ENCODE data around the gene FARP2. TPM values are rescaled to one million over a fixed set of nuclear protein-coding genes. Genes with fewer than 3 reads are reported as not detected.

Gene FARP2
- total and polyA plus RNA-seq, 2 of the 13 experiments (the other 11 are each of a cell fraction or from before 2014, with no cell fraction given) = 28.0 to 45.4 TPM

GRCh38 chr2:241354668-241355658 is 1.1 kb upstream of the FARP2 start (continued):
- TF ChIP-seq, protein P1, sequence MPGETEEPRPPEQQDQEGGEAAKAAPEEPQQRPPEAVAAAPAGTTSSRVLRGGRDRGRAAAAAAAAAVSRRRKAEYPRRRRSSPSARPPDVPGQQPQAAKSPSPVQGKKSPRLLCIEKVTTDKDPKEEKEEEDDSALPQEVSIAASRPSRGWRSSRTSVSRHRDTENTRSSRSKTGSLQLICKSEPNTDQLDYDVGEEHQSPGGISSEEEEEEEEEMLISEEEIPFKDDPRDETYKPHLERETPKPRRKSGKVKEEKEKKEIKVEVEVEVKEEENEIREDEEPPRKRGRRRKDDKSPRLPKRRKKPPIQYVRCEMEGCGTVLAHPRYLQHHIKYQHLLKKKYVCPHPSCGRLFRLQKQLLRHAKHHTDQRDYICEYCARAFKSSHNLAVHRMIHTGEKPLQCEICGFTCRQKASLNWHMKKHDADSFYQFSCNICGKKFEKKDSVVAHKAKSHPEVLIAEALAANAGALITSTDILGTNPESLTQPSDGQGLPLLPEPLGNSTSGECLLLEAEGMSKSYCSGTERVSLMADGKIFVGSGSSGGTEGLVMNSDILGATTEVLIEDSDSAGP (CRISPR knock-in tag; IDR thresholded peaks at IDR 0.05; ENCODE audit: borderline replicate concordance) = peak; percentile 89
- TF ChIP-seq AKNA (CRISPR knock-in tag; IDR thresholded peaks at IDR 0.05; ENCODE audit: borderline replicate concordance) = no peak
- TF ChIP-seq, protein P2, sequence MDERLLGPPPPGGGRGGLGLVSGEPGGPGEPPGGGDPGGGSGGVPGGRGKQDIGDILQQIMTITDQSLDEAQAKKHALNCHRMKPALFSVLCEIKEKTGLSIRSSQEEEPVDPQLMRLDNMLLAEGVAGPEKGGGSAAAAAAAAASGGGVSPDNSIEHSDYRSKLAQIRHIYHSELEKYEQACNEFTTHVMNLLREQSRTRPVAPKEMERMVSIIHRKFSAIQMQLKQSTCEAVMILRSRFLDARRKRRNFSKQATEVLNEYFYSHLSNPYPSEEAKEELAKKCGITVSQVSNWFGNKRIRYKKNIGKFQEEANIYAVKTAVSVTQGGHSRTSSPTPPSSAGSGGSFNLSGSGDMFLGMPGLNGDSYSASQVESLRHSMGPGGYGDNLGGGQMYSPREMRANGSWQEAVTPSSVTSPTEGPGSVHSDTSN (CRISPR knock-in tag; IDR thresholded peaks at IDR 0.05) = no peak
- 0 out of 2 replicates have a peak, but pooled peaks have one; percentile 25 for TF ChIP-seq FOXK1 (CRISPR knock-in tag; IDR thresholded peaks at IDR 0.05; ENCODE audit: borderline replicate concordance, low read depth)
- TF ChIP-seq ZNF652 (CRISPR knock-in tag; IDR thresholded peaks at IDR 0.05; ENCODE audit: borderline replicate concordance, low read depth) = no peak
- TF ChIP-seq KLF9 (CRISPR knock-in tag; IDR thresholded peaks at IDR 0.05; ENCODE audit: low read depth) = no peak
- no peak for TF ChIP-seq ZNF530 (CRISPR knock-in tag; IDR thresholded peaks at IDR 0.05; ENCODE audit: low read depth)
- no peak for TF ChIP-seq HNRNPK (IDR thresholded peaks at IDR 0.05; ENCODE audit: low read depth, low read length, poor library complexity, severe bottlenecking)
- no peak for TF ChIP-seq SMARCC2 (IDR thresholded peaks at IDR 0.05)
- TF ChIP-seq SCMH1 (CRISPR knock-in tag; IDR thresholded peaks at IDR 0.05; ENCODE audit: borderline replicate concordance) = no peak
- 0 out of 2 replicates have a peak, but pooled peaks have one; percentile 24 for TF ChIP-seq MXD4 (CRISPR knock-in tag; IDR thresholded peaks at IDR 0.05)
- no peak for TF ChIP-seq ATF1 (CRISPR knock-in tag; IDR thresholded peaks at IDR 0.05)
- TF ChIP-seq PCBP1 (IDR thresholded peaks at IDR 0.05; ENCODE audit: borderline replicate concordance, low read depth, low read length) = no peak
- TF ChIP-seq UBTF (CRISPR knock-in tag; IDR thresholded peaks at IDR 0.05) = peak; percentile 79
- no peak for TF ChIP-seq ZNF772 (CRISPR knock-in tag; IDR thresholded peaks at IDR 0.05)
- no peak for TF ChIP-seq POLR2AphosphoS2 (IDR thresholded peaks at IDR 0.05; ENCODE audit: low read depth, low read length)
- TF ChIP-seq GLI4 (CRISPR knock-in tag; IDR thresholded peaks at IDR 0.05; ENCODE audit: borderline replicate concordance) = peak; percentile 49; the same call in 1 of the 2 replicates

Data from HepG2 (cell line).